RWPE2 (cell line): ENCODE measurements around the gene MCRIP2.
A peak's percentile ranks its signal among the peaks of the same experiment; 100 is the strongest.

Source experiments
- ATAC-seq: fragments of 200-7000 bp; cut with Tn5 transposase; 3 replicates; pipeline ENCODE4 v1.9.1; 2021; ENCODE audit warnings: low read depth
- DNase-seq: peaks from one replicate; pipeline ENCODE4 v3.0.0-alpha.2; 2020; ENCODE audit warnings: low spot score
- H3K27ac ChIP-seq: fragments of 450-650 bp; 2 replicates; pipeline ENCODE4 v1.5.1; 2017; ENCODE audit warnings: mild to moderate bottlenecking; ENCODE audit not compliant: poor library complexity, severe bottlenecking
- H3K27me3 ChIP-seq: fragments of 250-450 bp; sonication (Bioruptor Pico); 2 replicates; pipeline ENCODE4 v1.5.1; 2021; ENCODE audit warnings: mild to moderate bottlenecking, moderate library complexity; ENCODE audit not compliant: insufficient read depth, poor library complexity, severe bottlenecking
- H3K36me3 ChIP-seq: fragments of 250-450 bp; sonication (Bioruptor Pico); 2 replicates; pipeline ENCODE4 v1.5.1; 2020; ENCODE audit warnings: low read depth, mild to moderate bottlenecking, moderate library complexity
- H3K4me1 ChIP-seq: fragments of 250-450 bp; sonication (Bioruptor Pico); 2 replicates; pipeline ENCODE4 v1.5.1; 2021; ENCODE audit warnings: mild to moderate bottlenecking, moderate library complexity; ENCODE audit not compliant: insufficient read depth, poor library complexity, severe bottlenecking
- H3K4me3 ChIP-seq: fragments of 250-450 bp; sonication (Bioruptor Pico); 2 replicates; pipeline ENCODE4 v1.5.1; 2021; ENCODE audit warnings: mild to moderate bottlenecking, moderate library complexity; ENCODE audit not compliant: severe bottlenecking
- H3K9me3 ChIP-seq: fragments of 250-450 bp; sonication (Bioruptor Pico); 2 replicates; pipeline ENCODE4 v1.5.1; 2021; ENCODE audit warnings: mild to moderate bottlenecking, moderate library complexity; ENCODE audit not compliant: severe bottlenecking
- CTCF ChIP-seq: fragments of 450-650 bp; IDR thresholded peaks from one replicate; pipeline ENCODE4 v1.5.1; 2017; ENCODE audit warnings: mild to moderate bottlenecking, moderate library complexity; ENCODE audit not compliant: poor library complexity, severe bottlenecking

MCRIP2 gene

GRCh38 chr16:641326-642188 is at the start of gene MCRIP2:
TSS of gene MCRIP2 (plus strand) at chr16:641828. CDS start at chr16:641992, 164 bp downstream.
- peak; percentile 64 for ATAC-seq
- H3K4me1 ChIP-seq: peaks cover 10% of the 10 kb centered on the region
- no peaks in the 10 kb centered on the region for H3K27me3 ChIP-seq
- no peaks in the 10 kb centered on the region for H3K36me3 ChIP-seq
- TF ChIP-seq CTCF: no peak
- peak within 1 kb of the TSS; percentile 73 for H3K4me3 ChIP-seq
- no peaks in the 10 kb centered on the region for H3K9me3 ChIP-seq
- DNase-seq: no peak
- H3K27ac ChIP-seq: peak within 1 kb of the TSS; percentile 73

GRCh38 chr16:591892-592517 is 49.6 kb upstream of the MCRIP2 start:
- DNase-seq (no peak), ATAC-seq (no peak)
- H3K36me3 ChIP-seq: no peaks in the 10 kb centered on the region
- no peak for TF ChIP-seq CTCF
- peak overlapping the region; percentile 68 for H3K27ac ChIP-seq
- peaks cover 31% of the 10 kb centered on the region for H3K4me1 ChIP-seq
- H3K4me3 ChIP-seq: no peak overlapping the region
- H3K27me3 ChIP-seq: no peaks in the 10 kb centered on the region
- no peaks in the 10 kb centered on the region for H3K9me3 ChIP-seq

- Histone ChIP-seq H3K36me3 (no peaks in the 10 kb centered on the region), H3K4me3 (no peak overlapping the region), H3K27me3 (no peaks in the 10 kb centered on the region), H3K27ac (peak overlapping the region; percentile 68), H3K9me3 (no peaks in the 10 kb centered on the region), H3K4me1 (peaks cover 27% of the 10 kb centered on the region)
- DNase-seq (peak; percentile 94), ATAC-seq (peak; percentile 53)
- TF ChIP-seq CTCF: peak; percentile 85
Observed at GRCh38 chr16:592518-593306, 48.9 kb upstream of the MCRIP2 start.

- no peak overlapping the region for H3K4me3 ChIP-seq
- TF ChIP-seq CTCF: no peak
- ATAC-seq (no peak), DNase-seq (no peak)
- H3K27ac ChIP-seq: peak overlapping the region; percentile 68
- no peaks in the 10 kb centered on the region for H3K27me3 ChIP-seq
- no peaks in the 10 kb centered on the region for H3K9me3 ChIP-seq
- peaks cover 27% of the 10 kb centered on the region for H3K4me1 ChIP-seq
- no peaks in the 10 kb centered on the region for H3K36me3 ChIP-seq
Observed at GRCh38 chr16:593406-593805, 48.2 kb upstream of the MCRIP2 start.
